HG03378 (cell line): ENCODE results near the gene SOX6.

ENCODE experiments used
- ATAC-seq: cut with Tn5 transposase; IDR thresholded peaks from one replicate; pipeline ENCODE4 v1.9.1; 2021; ENCODE audit warnings: mild to moderate bottlenecking, moderate library complexity; ENCODE audit not compliant: unreplicated experiment

SOX6 gene

DNA sequence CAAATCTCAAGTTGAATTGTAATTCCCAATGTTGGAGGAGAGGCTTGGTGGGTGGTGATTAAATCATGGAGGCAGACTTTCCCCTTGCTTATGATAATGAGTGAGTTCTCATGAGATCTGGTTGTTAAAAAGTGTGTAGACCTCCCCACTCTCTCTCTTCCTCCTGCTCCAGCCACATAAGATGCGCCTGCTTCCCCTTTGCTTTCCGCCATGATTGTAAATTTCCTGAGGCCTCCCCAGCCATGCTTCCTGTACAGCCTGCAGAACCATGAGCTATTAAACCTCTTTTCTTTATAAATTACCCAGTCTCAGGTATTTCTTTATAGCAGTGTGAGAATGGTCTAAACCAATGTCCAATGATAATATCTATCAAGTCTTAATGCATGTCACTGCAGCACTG, 34.2 kb downstream of the SOX6 start:
- ATAC-seq: no peak

DNA sequence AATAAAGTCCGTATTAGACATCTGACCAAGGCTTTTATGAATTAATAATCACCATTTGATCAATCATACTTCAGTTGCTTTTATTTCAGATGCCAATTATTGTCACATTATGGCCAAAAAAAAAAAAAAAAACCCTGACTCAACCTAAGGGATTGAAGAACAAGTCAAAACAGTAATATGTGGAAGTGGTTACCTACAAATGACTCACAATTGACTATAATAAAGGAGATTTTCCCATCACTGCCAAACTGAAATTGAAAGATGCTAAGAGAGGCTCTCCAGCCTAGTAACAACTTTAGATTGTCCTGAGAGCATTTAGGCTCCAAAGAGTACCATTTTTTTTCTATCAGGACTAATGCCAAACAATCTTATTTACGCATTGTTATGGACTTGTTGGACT, 35.2 kb downstream of the SOX6 start:
- no peak for ATAC-seq

GRCh38 chr11:16318320-16318719, 38.0 kb downstream of the SOX6 start:
- ATAC-seq: no peak

DNA sequence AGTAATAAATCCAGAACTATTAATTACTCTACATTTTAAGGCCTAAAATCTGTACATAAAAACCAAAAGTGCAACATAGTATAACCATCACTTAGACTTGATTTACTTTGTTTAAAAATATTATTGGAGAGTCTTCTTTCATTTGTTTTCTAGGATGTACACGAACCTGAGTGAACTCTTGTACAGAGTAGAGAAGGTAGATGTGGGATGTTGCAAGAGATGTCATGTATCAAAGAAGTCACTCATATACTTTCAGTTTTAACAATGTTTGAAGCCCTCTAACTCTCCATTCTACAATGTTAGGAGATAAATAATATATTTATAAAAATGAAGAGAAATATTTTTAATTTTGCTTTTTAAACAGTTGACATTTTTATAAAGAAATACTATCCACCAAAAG, 38.6 kb downstream of the SOX6 start:
- ATAC-seq: no peak

- ATAC-seq: no peak
Measured at GRCh38 chr11:16313846-16314245, 42.5 kb downstream of the SOX6 start.

DNA sequence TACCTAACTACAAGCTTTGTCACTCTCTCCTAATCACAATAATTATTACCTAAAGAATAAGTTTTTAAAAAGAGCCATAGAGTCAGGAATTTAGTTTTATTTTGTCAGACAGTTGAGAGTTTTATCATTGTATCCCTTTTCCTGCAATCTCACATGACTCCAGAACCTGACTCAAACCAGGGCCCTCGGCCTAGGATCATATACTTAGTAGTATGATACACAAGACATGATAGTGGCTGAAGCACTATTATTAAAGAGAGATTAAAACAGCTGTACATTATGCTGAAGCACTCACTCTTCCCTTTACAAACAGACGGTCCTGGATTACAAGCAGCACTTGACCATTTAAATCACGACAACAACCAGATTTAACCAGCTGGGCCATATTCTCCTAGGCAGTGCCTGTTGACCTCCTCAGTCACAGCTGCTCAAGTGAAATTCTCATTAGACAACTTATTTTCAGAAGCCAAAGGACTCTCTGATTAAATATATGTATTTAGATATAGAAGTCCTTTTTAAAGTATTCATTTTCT, 44.0 kb downstream of the SOX6 start:
- no peak for ATAC-seq

DNA sequence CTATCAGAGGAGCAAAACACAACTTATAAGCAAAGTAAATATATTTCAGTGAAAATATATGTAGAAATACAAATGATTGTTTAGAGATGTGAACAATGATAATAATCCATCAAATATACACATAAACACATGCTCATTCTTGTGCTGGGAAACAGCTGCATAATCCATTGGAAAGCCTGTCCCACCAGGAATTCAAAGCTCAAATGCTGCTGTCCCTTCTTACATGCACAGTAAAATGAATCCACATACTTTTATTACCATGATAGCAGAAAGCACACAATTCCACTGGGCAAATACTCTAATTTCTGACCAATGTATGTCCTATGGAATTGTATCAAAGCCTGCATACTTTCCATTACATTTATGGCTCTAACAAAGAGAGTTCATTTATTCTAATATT, 44.5 kb downstream of the SOX6 start:
- no peak for ATAC-seq

DNA sequence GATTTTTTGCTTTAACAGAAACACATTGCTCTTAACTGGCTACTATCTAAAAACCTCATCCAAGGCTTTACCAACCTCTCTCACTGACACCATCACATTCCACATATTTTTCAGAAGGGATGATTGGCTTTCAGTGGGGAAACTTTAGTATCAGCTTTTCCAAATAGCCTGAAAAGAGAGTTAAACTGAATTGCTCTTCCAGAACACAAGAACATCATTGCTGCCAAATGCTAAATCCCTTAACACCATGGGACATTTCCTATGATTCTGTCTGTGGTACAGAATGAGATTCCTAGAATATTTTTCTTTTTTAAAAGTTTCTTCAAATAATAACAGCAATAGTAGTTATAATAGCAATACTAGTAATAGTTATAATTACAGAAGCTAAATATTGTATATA, 45.4 kb downstream of the SOX6 start:
- ATAC-seq: no peak

DNA sequence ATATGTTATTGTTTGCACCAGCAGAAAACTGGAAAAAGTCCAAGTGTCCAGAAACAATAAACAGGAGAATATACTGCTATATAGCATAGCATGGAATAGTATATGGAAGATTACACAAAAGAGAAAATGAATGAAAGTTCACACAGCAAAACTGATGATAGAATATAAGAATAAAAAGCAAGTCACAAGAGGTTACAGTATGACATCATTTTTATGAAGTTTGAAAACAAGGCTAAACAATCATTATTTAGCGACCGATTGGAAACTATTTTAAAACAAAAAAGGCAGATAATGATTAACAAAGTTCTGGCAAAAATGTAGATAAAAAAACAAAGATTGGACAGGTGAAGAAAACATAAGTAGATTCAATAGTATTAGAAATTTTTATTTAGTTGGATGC, 47.1 kb downstream of the SOX6 start:
- ATAC-seq: no peak

- ATAC-seq: no peak
Measured at GRCh38 chr11:16301462-16301861, 54.9 kb downstream of the SOX6 start.

GRCh38 chr11:16299884-16300782, 56.2 kb downstream of the SOX6 start:
- no peak for ATAC-seq

- no peak for ATAC-seq
Measured at GRCh38 chr11:16299390-16299789, 57.0 kb downstream of the SOX6 start.

DNA sequence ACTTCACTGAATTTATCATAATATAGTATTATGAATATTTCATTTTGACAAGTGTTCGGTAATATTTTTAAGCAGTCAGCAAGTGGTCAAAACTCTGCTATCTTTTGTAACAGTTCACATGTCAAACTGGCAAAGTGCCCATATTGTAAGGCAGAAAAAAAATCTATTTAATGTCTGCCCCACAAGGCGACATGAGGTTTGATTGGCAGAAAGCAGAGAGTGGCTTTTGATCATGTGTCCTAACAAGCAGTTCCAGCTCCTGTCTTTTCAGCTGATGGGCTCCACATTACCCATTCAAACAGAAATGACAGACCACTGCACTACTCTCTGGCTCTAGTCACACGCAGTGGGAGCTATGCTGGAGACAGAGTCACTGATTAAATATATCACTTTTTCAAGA, 59.0 kb downstream of the SOX6 start:
- no peak for ATAC-seq

GRCh38 chr11:16296273-16296672, 60.1 kb downstream of the SOX6 start:
- ATAC-seq: no peak

DNA sequence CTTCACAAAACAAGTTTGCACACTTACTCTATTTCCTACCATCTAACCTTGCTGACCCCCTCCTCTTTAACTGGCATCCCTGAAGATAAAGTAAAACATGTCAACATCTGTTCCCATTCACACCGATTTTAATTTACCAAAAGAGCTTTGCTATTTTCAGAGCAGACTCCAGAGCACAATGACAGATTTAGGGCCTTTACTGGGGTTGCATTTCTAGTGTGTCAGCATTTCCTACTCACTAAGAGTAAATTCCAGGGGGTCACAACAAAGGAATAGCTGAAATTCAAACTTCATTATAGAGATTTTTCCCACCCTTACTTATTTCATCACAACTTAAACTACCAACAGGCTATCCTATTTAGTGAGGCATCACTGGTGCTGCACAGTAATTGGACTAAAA, 60.8 kb downstream of the SOX6 start:
- no peak for ATAC-seq

- ATAC-seq: no peak
Measured at GRCh38 chr11:16293204-16293681, 63.1 kb downstream of the SOX6 start.

DNA sequence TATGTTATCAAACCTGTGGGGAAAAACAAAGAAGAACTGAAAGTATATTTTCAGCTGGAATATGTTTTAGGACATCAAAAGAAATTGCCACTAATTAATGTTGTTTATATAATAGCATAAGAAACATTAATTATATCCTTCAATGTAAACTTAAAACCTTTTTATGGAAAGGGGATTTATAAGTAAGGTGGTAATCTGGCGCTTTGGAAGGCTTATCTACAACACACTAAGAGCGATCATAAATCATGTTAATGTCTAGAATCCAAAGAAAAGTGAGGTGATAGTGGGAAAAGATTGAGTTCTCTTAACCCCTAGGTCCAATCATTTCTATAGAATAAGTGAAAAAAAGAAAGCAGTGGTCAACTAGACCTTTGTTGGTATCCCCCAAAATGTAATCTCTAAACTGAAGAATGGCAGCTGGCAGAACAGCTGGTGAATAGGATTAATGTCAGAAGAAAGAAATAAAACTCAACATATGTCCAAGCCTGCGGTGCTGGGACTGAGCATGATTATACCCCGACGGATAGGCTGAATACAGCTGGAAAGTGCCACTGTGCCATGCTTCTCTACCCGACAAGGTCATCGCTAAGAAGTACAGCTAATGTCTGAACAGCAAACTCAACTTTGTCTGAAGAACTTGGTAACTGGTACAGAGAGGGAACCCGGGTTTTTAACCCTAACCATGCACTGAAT, 64.0 kb downstream of the SOX6 start:
- ATAC-seq: no peak

DNA sequence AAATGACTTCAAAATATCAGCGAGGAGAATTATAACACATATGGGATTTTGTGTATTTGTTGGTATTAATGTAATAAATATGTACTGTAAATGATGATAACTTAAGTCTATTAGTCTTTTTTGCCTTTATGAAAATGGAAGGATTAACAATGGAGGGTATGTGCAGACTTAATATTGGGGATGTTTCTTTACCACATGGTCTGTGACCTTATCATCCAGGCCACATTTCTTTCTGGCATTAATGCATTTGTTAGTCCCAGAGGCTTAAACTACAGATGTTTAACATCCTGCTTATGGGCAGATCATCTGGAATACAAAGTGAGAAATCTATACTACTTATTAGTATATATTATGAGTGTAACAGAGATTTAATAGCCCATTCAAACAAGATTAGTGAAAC, 64.6 kb downstream of the SOX6 start:
- ATAC-seq: no peak

GRCh38 chr11:16289541-16289940, 66.8 kb downstream of the SOX6 start:
- no peak for ATAC-seq

DNA sequence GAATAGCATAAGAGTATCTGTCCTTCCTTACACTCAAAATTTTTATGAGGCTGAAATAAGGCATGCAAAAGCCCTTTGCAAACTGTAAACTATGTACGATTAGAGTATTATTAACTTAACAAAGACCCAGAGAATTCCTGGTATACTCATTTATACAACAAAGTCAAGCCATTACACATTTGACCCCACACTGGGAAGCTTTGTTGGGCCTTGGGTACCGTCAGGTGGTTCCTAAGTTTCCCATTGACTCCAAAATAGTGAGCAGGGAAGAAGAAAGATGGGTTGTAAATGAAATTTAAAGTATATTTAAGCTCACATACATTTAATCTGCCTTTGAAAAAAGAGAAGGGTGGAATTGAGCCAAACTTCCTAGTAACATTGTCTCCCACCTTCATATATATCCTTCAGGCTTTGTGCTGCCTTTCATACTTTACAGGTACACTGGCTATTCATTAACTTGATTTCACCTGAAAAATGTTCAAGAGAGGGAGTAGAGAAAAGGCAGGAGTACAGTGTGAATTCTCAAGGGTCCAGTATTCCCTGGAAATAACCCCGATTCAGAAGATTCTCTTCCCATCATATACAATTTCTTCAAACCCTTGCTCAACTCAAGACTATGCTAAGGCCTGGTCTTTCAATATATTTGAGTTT, 68.6 kb downstream of the SOX6 start:
- no peak for ATAC-seq

GRCh38 chr11:16286095-16286494, 70.3 kb downstream of the SOX6 start:
- no peak for ATAC-seq
